ENCODE measurements around the gene IGFBPL1.

IGFBPL1 gene

GRCh38 chr9:38375572-38375963 is 48.7 kb downstream of the IGFBPL1 start:
- DNase-seq = no peak

DNA sequence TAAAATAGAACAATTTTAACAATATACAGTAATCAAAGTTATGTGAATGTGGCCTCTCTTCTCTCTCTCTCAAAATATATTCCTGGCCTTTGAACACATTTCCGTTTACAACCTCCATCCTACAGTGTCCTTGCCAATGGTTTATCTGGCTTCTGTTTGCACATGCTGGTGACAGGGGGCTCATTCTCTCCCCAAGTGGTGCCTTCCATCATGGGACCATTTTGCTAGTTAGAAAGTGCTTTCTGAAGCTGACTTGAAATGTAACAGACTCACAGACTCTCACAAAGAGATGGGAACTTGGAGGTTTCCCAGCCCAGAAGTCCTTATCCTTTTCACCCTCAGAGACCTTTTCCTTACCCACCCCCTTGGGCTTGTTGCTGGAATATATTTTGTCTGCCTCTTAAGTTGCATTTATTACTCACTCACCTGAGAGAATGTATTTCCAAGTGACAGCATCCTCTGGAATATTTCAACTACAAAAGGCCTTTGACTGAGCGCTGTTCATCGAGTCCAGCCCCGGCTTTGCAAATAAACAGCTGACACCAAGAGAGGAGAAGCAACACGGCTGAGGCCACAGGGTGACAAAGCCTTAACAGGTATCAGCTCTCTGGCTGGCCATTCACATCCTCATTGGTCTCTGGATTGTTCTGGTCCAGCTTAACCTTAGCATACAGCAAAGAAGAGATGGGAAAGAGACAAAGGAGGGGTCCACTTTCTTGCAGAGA is 49.2 kb downstream of the IGFBPL1 start:
- DNase-seq = no peak

GRCh38 chr9:38373679-38374078 is 50.6 kb downstream of the IGFBPL1 start:
- no peak for DNase-seq

DNA sequence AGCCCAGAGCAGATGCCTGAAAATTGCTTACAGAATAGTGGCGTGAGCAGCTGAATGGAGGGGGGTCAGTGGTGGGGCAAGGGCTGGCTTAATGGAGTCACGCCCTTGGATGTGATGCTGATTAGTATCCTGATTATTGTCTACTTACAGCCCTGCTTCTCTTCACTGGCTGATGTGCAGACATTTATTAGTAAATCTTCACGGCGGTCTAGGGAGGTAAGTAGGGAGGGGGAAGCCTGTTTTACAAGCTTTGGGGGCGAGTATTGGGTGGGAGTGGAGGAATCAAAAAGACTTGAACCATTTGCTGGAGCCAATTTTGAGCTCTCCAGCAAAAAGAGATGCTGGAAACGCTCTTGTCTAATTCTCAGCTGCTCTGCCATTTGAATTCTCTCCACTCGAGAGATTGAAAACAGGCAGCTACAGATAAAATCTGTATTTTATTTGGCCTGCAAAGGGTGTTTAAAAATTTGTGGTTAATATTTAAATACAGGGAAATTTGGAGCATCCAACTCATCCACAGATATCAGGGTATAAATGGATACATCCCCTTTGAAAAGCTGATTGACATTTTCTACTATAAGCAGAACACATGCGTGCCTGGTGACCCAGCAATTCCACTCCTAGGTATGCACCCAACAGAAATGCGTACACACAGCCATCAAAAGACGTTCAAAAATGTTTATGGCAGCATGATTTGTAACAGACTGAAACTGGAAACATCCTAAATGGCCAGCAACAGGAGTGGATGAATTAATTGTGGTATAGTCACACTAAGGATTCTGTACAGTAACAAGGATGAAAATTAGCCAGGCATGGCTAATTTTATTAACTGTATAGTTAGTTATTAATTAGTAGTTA is 51.3 kb downstream of the IGFBPL1 start:
- DNase-seq = no peak

- peak; percentile 39 for DNase-seq
Measured at GRCh38 chr9:38371495-38371894, 52.8 kb downstream of the IGFBPL1 start.

DNA sequence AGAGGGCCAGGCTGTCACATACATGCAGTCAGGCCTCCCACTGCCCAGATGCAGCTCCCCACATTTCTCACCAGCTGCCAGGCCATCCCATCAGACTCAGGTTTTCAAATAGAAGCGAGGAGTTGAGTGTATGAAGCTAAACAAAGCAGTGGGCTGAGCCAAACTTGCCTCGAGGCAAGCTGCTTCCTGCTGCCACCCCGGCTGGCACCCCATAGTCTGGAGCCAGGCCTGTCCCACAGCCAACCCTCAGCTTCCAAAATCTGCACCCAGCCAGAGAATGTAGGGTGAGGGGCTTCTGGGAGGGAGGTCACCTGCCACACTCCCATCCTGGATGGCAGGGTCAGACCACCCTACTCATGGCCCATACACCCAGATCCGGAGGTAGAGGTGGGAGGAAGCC is 54.1 kb downstream of the IGFBPL1 start:
- DNase-seq = no peak

DNA sequence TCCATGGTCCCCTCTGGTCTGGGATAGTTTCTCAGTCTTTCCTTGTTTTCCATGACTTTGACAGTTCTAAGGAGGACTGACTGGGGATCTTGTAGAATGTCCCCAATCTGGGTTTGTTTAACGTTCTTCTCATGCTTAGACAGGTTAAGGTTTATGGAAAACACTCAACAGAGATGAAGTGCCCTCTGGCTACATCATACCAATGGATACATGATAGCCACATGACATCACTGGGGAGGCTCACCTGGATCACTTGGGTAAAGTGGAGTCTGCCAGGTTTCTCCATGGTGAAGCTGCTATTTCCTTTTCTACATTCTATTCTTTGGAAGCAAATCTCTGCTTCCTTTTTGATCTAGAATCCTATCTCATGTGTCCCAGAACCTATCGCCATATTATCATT is 55.5 kb downstream of the IGFBPL1 start:
- no peak for DNase-seq

DNA sequence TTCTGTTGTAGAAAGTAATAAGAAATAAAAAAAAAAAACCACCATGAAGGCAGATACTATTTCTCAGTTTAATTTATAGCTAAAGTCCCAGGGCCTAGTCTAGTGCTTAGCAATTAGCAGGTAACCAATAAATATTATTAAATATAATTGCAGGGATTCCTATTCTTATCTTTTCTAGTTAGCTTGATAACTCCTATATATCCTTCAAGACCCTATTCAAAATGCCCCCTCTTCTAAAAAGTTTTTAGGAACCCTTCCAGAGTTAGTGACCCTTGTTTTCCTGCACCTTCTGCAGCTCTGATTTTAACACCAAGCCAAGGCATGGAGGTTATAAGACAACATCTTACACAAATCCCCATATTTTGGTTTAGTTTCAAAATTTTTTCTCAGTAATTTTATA is 56.4 kb downstream of the IGFBPL1 start:
- DNase-seq = no peak

- DNase-seq = no peak
Measured at GRCh38 chr9:38363589-38363925, 60.7 kb downstream of the IGFBPL1 start.

DNA sequence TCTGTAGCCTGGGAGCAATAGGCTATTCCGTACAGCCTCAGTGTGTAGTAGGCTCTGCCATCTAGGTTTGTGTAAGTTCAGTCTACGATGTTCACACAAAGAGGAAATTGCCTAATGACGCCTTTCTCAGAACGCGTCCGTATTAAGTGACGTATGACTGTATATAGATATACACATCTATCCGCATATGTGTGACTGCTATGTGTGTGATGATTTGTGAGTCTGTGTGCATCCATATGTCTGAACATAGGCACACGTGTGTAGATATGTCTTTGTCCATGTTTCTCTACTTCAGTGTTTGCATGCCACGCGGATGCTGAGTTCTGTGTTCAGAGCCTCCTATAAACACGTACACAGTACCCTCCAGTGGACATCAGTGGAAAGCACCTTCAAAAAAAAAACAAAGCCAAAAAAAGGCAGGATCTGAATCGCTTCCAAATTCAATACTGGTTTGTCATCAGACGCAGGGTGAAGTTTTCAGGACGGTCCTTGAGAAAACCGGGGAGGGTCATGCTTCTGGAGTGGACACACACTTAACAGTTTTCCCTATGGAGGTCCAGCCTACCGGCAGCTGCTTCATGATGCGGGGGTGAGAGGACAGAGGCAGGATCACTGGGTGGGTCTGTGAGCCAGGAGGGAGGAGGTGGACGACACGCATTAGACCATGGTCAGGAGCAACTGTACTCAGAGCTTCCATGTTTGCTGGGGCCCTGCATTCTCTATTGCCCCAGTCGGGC is 61.2 kb downstream of the IGFBPL1 start:
- peak; percentile 40 for DNase-seq

DNA sequence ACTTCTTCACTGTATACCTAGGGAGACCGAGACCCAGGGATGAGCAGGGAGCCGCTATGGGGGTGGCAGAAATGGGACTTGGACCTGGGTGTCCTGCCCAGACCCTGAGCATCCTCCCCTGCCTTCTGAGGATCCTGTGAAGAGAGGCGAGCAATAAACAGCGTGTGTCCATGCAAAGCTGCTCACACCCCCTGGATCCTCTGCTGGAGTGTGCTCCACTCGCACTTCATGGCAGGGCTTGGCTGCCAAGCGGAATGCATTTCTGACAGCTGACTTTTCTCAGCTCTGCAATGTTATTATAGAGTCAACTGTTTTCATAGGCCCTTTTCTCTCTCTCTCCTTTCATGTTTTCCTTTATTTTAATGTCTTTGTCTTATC is 62.8 kb downstream of the IGFBPL1 start:
- DNase-seq = no peak

DNA sequence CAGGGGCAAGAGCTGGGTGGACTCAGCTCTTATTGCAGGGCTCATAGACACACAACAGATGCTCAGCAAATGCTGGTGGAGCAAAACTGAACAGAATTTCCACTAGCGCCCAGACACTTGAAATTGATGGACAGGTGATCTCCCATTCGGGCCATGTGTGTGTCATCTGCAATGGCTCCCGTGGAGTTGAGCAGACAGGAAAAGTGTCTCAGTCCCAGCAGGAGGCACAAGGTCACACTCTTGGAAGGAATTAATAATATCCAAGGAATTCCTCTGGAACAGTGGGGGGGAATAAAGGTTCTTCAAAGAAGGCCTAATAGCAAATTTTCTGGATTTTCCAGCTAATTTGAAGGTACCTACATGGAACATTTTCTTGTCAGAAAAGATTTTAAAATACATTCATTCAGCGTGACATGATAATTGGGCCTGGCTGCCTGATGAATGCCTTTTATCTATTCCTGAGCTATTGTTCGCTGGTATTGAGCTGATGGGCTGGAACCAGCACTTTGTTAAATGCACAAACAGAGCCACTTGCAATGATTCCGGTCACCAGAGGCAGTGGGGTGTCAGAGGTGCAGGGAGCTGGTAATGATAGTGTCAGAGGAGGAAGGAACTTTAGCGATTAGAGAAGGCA is 63.3 kb downstream of the IGFBPL1 start:
- DNase-seq = no peak

DNA sequence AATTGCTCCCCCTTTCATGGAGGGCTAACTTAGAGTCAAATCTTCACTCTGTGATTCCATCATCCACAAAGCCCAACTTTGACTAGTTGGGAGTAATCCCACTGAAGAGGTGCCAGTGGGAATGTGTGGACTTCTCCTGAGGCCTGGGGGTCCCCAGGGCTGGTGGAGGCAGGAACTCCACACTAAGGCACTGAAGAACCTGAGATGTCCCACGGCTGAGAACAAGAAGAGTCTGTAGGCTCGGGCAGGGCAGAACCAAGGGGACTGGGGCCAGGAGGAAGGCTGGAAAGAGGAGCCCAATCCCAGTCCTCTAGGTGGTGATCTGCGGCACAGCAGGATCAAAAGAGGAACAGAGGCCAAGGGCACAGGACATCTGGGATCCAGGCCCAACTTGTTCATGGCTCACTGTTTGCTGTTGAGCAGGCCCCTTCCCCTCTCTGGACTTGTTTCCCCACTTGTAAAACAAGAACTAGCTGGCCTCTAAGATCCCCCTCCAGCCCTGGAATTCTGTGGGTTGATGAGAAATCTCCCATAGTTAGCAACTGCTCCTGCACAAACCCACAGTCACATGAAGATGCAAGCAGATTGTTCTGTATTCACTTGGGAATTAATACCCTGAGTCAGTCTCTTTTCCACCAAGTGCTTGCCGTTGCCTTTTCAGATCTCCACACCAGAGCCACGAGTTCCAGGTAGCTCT is 64.4 kb downstream of the IGFBPL1 start:
- DNase-seq = no peak

- no peak for DNase-seq
Measured at GRCh38 chr9:38359297-38359653, 65.0 kb downstream of the IGFBPL1 start.

- no peak for DNase-seq
Measured at GRCh38 chr9:38358390-38359296, 65.6 kb downstream of the IGFBPL1 start.

GRCh38 chr9:38357350-38358114 is 66.7 kb downstream of the IGFBPL1 start:
- DNase-seq = no peak

DNA sequence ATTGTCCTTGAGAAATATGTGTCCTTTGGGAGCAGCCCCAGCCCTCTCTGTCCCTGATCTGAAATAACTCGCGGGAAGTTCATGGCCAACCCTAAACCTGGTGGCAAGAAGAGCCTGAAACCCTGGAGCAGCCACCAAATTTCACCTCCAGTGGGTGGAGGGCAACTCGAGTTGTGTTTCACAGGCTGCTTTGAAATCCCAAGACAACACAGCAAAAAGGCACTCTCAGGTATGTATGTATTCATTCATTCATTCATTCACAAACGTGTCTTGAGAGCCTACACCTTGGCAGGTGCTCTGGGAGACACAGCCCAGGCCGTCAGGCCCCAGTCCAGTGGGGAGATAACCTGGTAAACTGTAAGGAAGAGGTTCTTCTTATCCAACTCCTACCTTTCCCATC is 67.4 kb downstream of the IGFBPL1 start:
- DNase-seq = no peak
